CD14-positive monocyte (primary cell): ENCODE measurements around the gene WDR70. TPM values are rescaled to one million over a fixed set of nuclear protein-coding genes. Genes with fewer than 3 reads are reported as not detected.

Experiments
- DNase-seq, 3 donors: peaks; one replicate each; pipeline ENCODE4 v3.0.0-alpha.2; 2011 to 2022
- H2AFZ ChIP-seq: 2 replicates; pipeline ENCODE4 v1.6.0; 2012; ENCODE audit warnings: mild to moderate bottlenecking, low read depth, low read length, inconsistent platforms; ENCODE audit not compliant: insufficient read depth, poor library complexity, severe bottlenecking
- H3K27ac ChIP-seq, 2 donors: 1 replicate in 1 of 2; 2 replicates in 1 of 2; pipeline ENCODE4 v1.5.1; 2012 to 2013; ENCODE audit warnings: low read length in 2 of 2, control low read depth in 1 of 2, inconsistent platforms in 1 of 2, low read depth in 1 of 2, mild to moderate bottlenecking in 1 of 2
- H3K27me3 ChIP-seq, 2 donors: one replicate each; pipeline versions ENCODE4 v1.6.0 to v1.6.1; 2011 to 2013; ENCODE audit warnings: low read length in 2 of 2; ENCODE audit not compliant: control insufficient read depth in 2 of 2, insufficient read depth in 2 of 2
- H3K36me3 ChIP-seq, 2 donors: replicated peaks in 1 of 2; 1 replicate in 1 of 2; 2 replicates in 1 of 2; pipeline versions ENCODE4 v1.5.1 to v1.6.1; 2012 to 2013; ENCODE audit warnings: low read length in 2 of 2, control low read depth in 1 of 2, inconsistent platforms in 1 of 2, mild to moderate bottlenecking in 1 of 2; ENCODE audit not compliant: insufficient read depth in 2 of 2, control insufficient read depth in 1 of 2
- H3K4me1 ChIP-seq, 2 donors: 1 replicate in 1 of 2; 2 replicates in 1 of 2; pipeline versions ENCODE4 v1.5.1 to v1.6.1; 2012 to 2013; ENCODE audit warnings: low read length in 2 of 2, control low read depth in 1 of 2, inconsistent platforms in 1 of 2, mild to moderate bottlenecking in 1 of 2, moderate library complexity in 1 of 2; ENCODE audit not compliant: insufficient read depth in 2 of 2, control insufficient read depth in 1 of 2
- H3K4me2 ChIP-seq: replicated peaks from 2 replicates; pipeline ENCODE3; 2012; ENCODE audit warnings: low read length, moderate library complexity, mild to moderate bottlenecking; ENCODE audit not compliant: poor library complexity, severe bottlenecking; ENCODE audit errors: extremely low read depth
- H3K4me3 ChIP-seq, 3 experiments: fragments of 200-600 bp in 1 of 3; sonication (generic) in 1 of 3; replicated peaks in 1 of 3; 1 replicate in 2 of 3; 2 replicates in 1 of 3; pipeline ENCODE4 v1.5.1; 2011 to 2013; ENCODE audit warnings: low read length in 3 of 3, mild to moderate bottlenecking in 3 of 3, control low read depth in 2 of 3, low read depth in 2 of 3, inconsistent platforms in 1 of 3, moderate library complexity in 1 of 3
- H3K79me2 ChIP-seq: 2 replicates; pipeline ENCODE4 v1.6.0; 2012; ENCODE audit warnings: mild to moderate bottlenecking, control low read depth, inconsistent platforms, low read length, moderate library complexity; ENCODE audit not compliant: insufficient read depth
- H3K9ac ChIP-seq: 2 replicates; pipeline ENCODE4 v1.6.0; 2017; ENCODE audit warnings: low read length, mild to moderate bottlenecking; ENCODE audit not compliant: insufficient read depth, poor library complexity, severe bottlenecking
- H3K9me3 ChIP-seq, 2 donors: replicated peaks in 1 of 2; 1 replicate in 1 of 2; 2 replicates in 1 of 2; pipeline versions ENCODE4 v1.5.1 to v1.6.1; 2012 to 2013; ENCODE audit warnings: low read length in 2 of 2, control low read depth in 1 of 2; ENCODE audit not compliant: control insufficient read depth in 1 of 2, insufficient read depth in 1 of 2
- H4K20me1 ChIP-seq: 2 replicates; pipeline ENCODE4 v1.6.0; 2012; ENCODE audit warnings: mild to moderate bottlenecking, low read length, control low read depth, moderate library complexity; ENCODE audit not compliant: insufficient read depth
- H3K27ac Mint-ChIP-seq, 7 donors: one replicate each; pipeline ENCODE4 v1.8.0; 2020; ENCODE audit warnings: mild to moderate bottlenecking in 7 of 7, mixed read lengths in 7 of 7, moderate library complexity in 6 of 7, inconsistent platforms in 2 of 7
- H3K27me3 Mint-ChIP-seq, 3 donors: one replicate each; pipeline ENCODE4 v1.8.0; 2021 to 2022; ENCODE audit warnings: low read depth in 3 of 3, mild to moderate bottlenecking in 3 of 3, mixed read lengths in 3 of 3, moderate library complexity in 3 of 3, inconsistent platforms in 1 of 3
- H3K36me3 Mint-ChIP-seq, 2 donors: one replicate each; pipeline ENCODE4 v1.8.0; 2020; ENCODE audit warnings: mixed read lengths in 2 of 2, inconsistent platforms in 1 of 2, mild to moderate bottlenecking in 1 of 2
- H3K4me1 Mint-ChIP-seq: one replicate; pipeline ENCODE4 v1.8.0; 2020; ENCODE audit warnings: mild to moderate bottlenecking, mixed read lengths
- H3K4me3 Mint-ChIP-seq, 2 donors: one replicate each; pipeline ENCODE4 v1.8.0; 2020; ENCODE audit warnings: mild to moderate bottlenecking in 2 of 2, mixed read lengths in 2 of 2, moderate library complexity in 1 of 2
- H3K9me3 Mint-ChIP-seq, 7 donors: one replicate each; pipeline ENCODE4 v1.8.0; 2020 to 2022; ENCODE audit warnings: mixed read lengths in 7 of 7, mild to moderate bottlenecking in 6 of 7, moderate library complexity in 6 of 7, inconsistent platforms in 2 of 7
- CTCF ChIP-seq: fragments of 200-600 bp; IDR thresholded peaks from one replicate; pipeline ENCODE4 v1.8.0; 2022; ENCODE audit warnings: antibody characterized with exemption, mild to moderate bottlenecking
- WGBS: methylation state at CpG from one replicate; pipeline ENCODE4 v1.1.5; 2013; ENCODE audit warnings: missing lambda C conversion rate; ENCODE audit not compliant: insufficient coverage; 5-methylcytosine and 5-hydroxymethylcytosine counted together
- intact Hi-C, 2 donors: fragments of 100-400 bp; cut with micrococcal nuclease; formaldehyde crosslinking; loops; one replicate each; pipeline versions ENCODE4 v1.15.0 to v1.15.1; 2023
- polyA plus RNA-seq, 3 donors: library from polyadenylated mRNA; depleted of rRNA in 1 of 3; unstranded in 2 of 3; stranded (reverse) in 1 of 3; fragments of 300-500 nt in 2 of 3; fragments of >200 nt in 1 of 3; fragmentation: Illumina TruSeq in 2 of 3; gene quantifications; 1 replicate in 2 of 3; 2 replicates in 1 of 3; pipeline ENCODE4 v1.2.3, GENCODE V29; 2012 to 2021

WDR70 gene
- polyA plus RNA-seq, 3 donors = 13.1 to 21.0 (median 19.1) TPM

- H3K9me3 Mint-ChIP-seq = peaks cover 5 to 24% (median 13%) of the 10 kb centered on the region in 7 donors
- no peak overlapping the region for H3K4me2 ChIP-seq
- peaks cover 10 to 14% of the 10 kb centered on the region in 2 donors for H3K9me3 ChIP-seq
- H3K4me1 ChIP-seq = no peaks in the 10 kb centered on the region
- DNase-seq = no peak
- intact Hi-C loops = no loop called here
- H2AFZ ChIP-seq = no peak overlapping the region
- no peak overlapping the region for H3K27ac ChIP-seq
- H4K20me1 ChIP-seq = no peaks in the 10 kb centered on the region
- no peaks in the 10 kb centered on the region for H3K36me3 Mint-ChIP-seq
- H3K4me3 Mint-ChIP-seq = no peak overlapping the region
- H3K4me3 ChIP-seq = no peak overlapping the region
- no CpG with 5 or more reads among the region's 1 CpG for WGBS
- H3K4me1 Mint-ChIP-seq = peaks cover 4% of the 10 kb centered on the region
- no peak overlapping the region for H3K9ac ChIP-seq
- no peak for TF ChIP-seq CTCF
- H3K79me2 ChIP-seq = no peaks in the 10 kb centered on the region
- no peaks in the 10 kb centered on the region for H3K36me3 ChIP-seq
- no peaks in the 10 kb centered on the region for H3K27me3 ChIP-seq
- H3K27ac Mint-ChIP-seq = no peak overlapping the region
- peaks cover 2 to 12% (median 3%) of the 10 kb centered on the region in 3 donors for H3K27me3 Mint-ChIP-seq
Observed at GRCh38 chr5:37770786-37771185, 391.7 kb downstream of the WDR70 start.

- no peaks in the 10 kb centered on the region for H3K27me3 ChIP-seq
- 63% methylated on average over 1 of the region's 3 CpGs for WGBS
Observed at GRCh38 chr5:37771203-37771611, 392.1 kb downstream of the WDR70 start.

More at GRCh38 chr5:37771203-37771611, 392.1 kb downstream of the WDR70 start:
- Mint-ChIP-seq H3K4me1 (peaks cover 4% of the 10 kb centered on the region), H3K36me3 (no peaks in the 10 kb centered on the region), H3K27me3 (peaks cover 2 to 12% (median 3%) of the 10 kb centered on the region in 3 donors), H3K4me3 (no peak overlapping the region), H3K27ac (no peak overlapping the region), H3K9me3 (peaks cover 6 to 24% (median 13%) of the 10 kb centered on the region in 7 donors)
- no peaks in the 10 kb centered on the region for H3K79me2 ChIP-seq
- H3K27ac ChIP-seq = no peak overlapping the region
- H3K9me3 ChIP-seq = peaks cover 10 to 18% of the 10 kb centered on the region in 2 donors
- no peak for DNase-seq
- intact Hi-C loops = no loop called here
- H3K4me1 ChIP-seq = no peaks in the 10 kb centered on the region
- no peak overlapping the region for H3K9ac ChIP-seq
- H4K20me1 ChIP-seq = no peaks in the 10 kb centered on the region
- H3K36me3 ChIP-seq = no peaks in the 10 kb centered on the region
- TF ChIP-seq CTCF = no peak
- H2AFZ ChIP-seq = no peak overlapping the region
- H3K4me2 ChIP-seq = no peak overlapping the region
- no peak overlapping the region for H3K4me3 ChIP-seq
